HG02571 (cell line): ENCODE data around the gene PGBD5.

ENCODE experiments used
- ATAC-seq: cut with Tn5 transposase; IDR thresholded peaks from one replicate; pipeline ENCODE4 v1.9.1; 2021; ENCODE audit warnings: mild to moderate bottlenecking, moderate library complexity; ENCODE audit not compliant: unreplicated experiment

Gene PGBD5

DNA sequence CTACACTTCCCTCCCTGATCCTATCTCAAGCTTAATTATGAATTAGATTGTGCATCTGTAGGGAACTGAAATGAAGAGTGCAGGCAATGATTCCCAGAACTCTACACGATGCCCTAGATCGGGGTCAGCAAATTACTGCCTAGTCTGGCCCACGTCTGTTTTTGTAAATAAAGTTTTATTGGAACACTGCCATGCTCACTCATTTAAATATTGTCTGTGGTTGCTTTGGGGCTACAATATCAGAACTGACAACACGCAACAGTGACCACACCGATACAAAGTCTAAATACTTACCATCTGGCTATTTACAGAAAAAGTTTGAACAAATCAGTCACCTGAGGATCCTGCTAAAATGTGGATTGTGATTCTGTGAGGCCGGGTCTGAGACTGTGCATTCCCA, 74.1 kb downstream of the PGBD5 start:
- no peak for ATAC-seq

DNA sequence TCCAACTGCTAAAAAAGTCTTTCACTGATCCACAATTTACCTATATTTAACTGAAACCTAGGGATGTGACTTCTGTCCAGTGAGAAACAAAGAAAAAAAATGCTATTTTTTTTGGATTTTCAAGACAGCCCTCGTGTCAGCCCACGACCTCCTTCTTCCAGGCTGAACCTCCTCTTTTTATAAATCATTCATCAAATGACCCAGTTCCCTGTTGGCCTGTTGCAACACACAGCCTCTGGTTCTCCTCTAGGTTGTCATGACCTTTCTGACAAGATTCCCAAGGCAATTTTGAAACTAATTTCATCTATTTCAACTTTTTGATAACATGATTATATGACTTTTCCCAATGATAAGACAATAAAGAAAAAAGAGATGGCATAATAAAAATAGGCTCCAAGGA, 74.6 kb downstream of the PGBD5 start:
- no peak for ATAC-seq

DNA sequence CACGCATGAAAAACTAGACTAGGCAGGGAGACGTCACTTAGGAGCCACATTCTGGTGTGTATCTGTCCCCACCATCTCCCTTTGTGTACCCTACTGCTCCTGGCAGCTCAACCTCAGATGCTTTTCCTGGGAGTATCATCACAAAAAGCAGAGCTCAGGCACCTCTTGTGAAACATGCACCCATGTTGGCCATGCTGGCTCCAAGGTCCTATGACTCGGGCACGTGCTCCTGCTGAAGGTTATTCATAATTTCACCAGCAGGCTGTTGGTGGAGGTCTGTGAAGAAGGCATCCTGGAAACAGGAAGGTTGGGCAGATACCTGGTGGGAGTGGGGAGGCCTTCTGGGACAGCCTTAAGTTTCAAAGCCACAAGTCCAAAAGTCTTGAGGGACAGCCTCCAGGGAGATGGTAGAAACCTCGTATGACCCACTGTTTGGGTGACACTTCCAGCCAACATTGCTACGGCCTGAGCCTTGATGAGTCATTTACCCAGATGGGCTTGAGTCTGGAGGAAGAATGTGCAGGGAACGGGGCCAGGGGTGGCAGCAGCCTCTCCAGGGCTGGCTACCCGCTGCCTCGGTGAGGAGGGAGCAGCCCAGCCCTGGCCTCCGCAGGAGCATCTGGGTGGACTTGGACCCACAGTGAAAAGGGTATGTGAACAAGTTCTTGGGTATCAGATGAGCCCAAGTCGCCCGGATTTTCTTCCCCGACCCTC, 75.8 kb downstream of the PGBD5 start:
- no peak for ATAC-seq

DNA sequence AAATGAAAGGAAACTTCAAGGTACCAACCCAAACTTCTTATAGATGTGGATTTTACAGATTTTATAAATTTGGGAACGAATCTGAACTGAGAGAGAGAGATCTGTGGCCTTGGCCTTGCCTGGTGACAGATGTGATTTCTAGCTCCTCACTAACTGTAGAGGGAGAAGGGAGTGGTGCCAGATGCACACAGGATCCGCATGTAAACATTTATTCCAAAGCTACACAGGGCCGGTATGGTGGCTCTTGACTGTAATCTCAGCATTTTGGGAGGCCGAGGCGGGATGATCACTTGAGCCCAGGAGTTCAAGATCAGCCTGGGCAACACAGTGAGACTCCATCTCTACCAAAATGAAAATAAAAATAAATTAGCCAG, 77.1 kb downstream of the PGBD5 start:
- no peak for ATAC-seq

DNA sequence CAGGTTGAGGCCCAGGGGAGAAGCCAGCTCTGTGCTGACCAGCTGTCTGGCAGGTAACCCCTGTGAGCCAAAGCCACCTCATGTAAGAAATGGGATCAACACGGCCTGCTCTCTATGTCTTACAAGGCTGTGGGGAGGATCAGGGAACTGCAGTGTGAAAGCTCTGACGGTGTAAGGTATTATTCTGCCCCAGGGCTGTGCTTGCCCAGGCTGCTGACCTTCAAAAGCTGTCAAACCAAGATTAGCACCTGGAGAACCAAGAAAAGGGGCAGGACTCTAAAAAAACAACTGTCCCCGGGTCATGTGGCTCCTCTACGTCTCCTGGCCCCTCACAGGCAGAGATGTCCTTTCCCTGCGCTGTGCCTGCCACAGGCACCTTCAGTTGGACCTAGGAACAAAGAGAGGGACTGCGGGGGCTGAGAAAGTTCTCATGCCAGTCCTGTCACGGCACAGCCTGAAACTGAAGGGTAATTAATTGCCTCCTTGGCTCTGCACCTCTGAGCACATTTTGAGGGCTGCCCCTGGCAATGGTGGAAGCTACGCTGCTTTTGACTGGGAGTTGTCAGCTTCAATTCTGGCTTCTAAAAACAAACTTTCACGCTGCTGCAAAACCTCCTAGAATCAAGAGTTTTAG, 77.6 kb downstream of the PGBD5 start:
- ATAC-seq = no peak

DNA sequence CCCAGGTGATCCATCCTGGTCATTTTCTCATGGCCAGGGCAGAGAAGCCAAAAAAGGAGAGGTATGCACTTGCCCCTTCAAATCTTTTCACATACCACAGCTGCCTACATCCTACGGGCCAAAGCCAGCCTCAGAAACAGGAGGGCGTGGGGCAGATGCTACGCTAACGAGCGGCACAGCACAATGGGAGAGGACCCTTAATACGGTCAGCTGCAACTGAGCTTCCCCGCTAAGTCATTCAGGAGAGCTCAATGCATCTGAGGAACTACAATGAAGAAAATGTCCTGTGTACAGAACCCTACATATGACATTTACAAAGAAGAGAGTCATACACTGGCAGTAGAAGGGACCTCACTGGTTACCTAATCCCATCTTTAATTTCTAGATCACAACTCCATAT, 78.2 kb downstream of the PGBD5 start:
- no peak for ATAC-seq

DNA sequence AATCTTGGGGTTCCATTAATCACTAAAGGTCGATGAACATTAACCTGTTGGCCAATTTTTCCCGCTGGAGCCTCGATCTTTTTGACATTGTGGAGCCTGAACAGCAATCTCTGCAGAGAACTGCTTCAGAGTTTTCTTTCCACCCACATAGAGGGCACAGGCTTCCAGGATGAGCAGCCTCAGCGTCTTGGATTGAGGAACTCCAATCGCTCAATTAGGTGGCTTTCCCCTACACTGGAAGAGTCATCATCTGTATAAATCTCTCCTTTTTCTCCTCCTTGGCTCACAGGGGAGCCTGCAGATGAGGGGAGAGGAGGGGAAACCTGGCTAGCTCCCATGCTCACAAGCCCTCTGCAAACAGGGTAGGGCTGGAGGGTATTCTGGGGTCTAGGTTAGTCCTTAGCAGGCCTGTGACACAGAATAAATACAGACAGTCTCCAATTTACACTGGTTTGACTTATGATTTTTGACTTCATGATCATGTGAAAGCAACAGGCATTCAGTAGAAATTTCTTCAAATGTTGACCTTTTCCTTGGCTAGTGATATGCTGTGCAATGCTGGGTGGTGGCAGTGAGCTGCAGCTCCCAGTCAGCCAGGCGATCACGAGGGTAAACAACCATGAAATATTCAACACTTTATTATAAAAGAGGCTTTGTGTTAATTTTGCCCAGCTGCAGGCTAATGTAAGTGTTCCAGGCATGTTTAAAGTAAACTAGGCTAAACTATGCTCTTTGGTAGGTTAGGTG, 80.8 kb downstream of the PGBD5 start:
- ATAC-seq = no peak

DNA sequence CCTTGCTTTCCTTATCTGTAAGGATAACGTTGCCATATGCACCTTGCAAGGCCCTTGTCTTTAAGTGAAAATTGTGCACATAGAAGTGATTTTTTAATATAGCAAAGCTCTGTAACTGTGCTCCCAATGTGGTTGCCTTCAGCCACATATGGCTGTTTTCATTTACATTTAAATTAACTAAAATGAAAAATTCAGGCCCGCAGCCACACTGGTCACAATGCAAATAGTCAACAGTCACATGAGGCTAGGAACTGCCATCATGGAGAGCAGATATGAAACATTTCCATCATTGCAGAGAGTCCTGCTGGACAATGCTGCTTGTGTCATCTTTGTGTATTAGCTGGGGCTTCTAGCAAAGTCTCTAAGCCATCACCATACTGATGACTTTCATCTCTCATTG, 83.4 kb downstream of the PGBD5 start:
- ATAC-seq = no peak

DNA sequence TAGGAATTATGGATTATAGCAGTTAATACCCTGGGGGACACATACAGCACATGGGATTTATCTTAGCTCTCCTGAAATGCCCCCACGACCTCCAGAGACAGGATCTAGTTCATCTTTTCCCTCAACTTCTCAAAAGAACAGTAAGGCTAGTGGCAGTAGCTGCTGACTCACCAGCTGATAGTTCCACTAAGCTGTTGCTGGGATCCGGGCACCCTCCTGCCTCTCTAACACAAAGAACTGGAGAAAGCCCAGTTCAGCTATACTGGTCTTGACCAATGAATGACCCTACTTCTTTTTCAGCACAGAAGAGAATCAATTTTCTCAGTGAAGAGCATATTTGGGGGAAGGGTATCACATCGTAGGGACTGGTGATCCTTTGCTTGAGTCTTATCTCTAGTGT, 84.1 kb downstream of the PGBD5 start:
- no peak for ATAC-seq

DNA sequence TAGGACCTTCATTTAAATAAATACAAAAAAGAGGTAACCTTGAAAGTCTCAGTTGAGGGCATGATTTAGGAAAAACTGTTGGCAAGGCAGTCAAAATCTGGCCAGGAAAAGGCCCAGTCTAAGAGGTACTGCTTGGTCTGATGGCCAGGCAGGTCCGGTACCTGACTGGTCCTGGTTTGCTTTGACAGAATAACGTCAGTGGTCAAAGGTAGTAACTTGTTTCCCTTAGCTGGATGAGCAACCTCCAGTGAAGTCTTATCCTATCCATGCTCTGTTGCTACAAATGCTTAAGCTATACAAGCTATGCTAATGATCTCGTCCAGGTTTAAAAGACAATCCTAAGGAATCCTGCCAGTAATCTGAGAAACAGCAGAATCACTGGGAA, 85.0 kb downstream of the PGBD5 start:
- ATAC-seq = no peak

DNA sequence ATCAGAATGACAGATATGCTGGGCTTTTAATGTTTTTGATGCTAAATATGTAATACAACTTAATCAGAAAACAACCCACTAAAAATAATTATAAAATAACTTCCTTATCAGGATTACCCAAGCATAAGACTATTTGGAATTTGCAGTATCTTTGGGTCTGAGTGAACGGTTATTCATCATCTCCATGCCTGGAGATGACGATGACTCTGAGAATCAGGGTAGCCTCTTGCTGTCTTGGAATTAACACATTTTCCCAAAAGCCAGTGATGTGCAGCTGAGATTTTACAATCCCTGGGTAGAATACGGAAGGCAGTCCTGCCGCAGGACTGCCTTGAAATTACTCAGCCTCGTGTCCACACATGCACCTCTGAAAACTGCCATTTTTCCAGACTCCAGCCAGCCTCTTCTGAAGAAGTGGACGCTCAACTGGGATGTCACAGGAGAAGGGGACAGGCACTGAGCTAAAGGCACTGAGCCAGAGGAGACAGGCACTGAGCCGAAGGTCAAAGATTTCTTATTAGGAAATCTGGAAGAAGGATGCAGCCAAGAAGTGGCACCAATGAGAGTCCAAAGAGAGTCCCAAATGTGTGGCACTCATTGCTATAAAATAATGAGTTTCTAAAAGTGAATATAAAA, 85.5 kb downstream of the PGBD5 start:
- no peak for ATAC-seq

DNA sequence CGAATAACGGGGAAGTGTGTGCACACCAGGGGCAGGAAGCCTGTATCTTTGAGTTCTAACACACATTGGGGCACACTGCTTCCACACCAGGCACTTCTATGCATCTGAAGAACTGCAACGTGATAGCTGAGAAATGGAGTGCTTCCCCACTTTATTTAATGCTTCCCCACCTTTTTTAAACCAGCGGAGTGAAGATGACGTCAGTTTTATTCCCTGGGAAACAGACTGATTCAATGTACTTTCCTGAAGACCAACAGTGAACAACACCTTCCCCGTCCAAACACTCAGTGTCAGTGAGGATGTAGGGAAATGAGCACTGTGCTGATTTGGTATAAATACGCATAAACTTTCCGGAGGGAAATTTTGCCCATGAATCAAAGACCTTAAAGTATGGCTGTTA, 87.1 kb downstream of the PGBD5 start:
- no peak for ATAC-seq

DNA sequence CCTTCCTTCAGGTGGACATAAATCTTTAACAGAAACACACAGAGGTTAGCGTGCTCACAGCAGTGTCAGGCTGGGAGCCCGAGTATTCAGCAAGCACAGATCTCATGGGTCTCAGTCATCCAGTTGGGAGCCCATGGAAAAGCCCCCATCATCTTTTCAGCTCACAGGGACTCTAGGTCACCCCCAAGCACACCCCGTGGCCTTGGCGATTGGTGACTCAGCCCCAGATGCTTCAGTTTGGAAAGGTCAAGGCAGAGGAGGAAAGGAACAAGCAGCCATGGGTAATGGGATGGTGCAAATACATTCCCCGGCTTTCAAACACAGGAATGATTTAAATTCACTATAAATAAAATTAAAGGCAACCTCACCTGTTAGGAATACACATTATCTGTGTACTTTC, 88.9 kb downstream of the PGBD5 start:
- no peak for ATAC-seq

DNA sequence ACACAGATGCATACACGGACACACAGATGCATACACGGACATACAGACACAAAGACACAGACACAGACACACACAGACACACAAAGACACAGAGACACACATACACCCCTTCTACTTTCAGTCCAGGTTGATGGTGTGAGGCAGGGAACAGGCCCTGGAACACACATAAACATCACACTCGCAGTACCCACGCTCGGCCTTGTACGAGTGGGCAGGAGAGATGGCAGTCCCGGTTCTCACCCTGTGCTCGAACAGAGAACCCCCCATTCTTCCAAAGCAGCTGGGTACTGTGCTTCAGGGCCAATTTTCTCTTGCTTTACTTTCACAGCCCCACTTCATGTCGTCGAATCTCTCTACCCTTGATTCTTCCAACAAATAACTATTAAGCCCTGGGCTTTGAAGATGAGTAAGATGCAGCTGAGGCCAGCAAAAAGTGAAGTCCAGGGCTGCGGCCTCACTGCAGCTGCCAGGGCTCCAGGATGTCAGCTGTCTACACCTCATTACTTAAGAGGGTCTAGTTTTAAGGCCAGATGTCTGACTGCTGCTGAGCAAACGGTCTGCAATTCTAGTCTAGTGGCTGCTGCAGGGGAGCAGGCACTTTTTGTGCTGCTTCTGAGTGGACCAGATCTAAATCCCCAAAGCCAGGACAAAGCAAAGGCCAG, 90.1 kb downstream of the PGBD5 start:
- ATAC-seq = no peak

DNA sequence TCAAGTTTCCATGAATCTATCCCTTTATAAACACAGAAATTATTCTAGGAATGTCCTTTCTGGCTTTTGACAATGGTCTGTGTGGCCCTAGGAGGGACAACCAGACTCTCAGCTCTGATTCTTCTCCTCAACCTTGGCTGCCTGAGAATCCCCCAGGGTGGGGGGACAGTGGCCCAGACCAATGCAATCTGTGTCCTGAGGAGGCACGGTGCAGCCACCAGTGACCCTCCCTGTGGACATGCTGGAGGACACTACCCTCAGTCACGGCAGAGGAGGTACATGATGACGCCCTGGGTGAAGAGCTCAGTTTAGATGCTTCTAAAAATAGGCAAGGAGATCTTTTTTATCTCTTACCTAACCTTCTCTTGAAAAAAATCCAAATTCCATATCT, 91.7 kb downstream of the PGBD5 start:
- ATAC-seq = no peak

DNA sequence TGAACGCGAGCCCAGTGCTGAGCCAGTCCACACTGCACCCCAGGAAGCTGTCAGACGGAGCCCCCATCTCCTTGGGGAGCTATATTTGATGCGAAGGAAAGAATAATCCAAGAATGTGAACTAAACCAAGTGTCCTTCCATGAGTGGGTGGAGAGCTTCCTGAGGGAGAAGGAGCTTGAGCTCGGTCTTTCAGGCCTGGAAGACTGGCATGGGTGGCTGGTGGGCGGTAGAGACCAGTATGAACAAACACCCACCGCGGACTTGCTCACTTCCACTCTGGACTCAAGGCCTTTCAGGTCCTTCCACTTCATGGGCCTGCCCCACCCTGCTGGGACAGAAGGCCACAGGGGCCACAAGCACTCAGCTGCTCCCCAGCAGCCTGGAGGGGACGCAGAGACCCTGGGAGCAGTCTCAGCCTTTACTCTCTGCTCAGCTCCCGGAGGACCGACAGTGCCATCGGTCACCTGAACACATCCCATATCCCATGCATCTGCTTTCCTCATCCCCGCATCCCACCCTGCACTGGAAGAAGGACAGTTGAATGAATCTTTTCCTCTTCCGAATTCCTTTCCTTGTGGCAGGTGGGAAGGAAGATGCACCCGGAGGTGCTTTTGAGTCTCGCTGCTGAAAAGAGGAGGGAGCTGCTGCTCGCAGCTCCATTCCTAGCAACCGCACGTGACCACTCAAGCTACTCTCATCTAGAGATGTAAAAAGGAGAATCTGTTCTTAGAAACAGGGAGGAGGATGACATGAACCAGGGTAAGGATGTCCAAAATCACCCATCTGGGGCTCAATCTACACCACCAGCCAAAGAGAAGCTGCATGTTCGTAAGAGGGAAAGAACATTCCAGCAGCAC, 92.3 kb downstream of the PGBD5 start:
- no peak for ATAC-seq

DNA sequence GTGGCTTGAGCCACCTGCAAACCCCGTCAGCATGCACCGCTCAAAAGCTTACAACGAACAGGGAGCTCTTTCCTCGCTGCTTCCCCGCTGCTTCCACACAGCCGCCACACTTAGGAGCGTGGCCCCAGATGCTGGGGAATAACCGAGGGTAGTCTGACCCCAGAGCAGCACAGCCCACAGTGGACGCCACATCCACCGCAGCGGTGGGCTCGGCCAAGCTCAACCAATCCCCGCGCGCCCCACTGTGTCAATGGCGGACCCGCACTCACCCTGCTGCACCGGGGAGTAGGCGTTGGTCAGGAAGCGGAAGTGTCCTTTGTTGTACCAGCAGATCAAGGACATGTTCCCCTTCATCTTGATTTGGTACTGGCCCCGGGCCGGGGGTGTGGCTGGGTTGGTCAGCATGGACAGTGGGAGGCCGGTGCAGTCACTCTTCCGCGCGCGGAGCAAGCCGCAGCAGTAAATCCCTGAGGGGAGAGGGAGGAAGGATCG, 93.5 kb downstream of the PGBD5 start:
- no peak for ATAC-seq

DNA sequence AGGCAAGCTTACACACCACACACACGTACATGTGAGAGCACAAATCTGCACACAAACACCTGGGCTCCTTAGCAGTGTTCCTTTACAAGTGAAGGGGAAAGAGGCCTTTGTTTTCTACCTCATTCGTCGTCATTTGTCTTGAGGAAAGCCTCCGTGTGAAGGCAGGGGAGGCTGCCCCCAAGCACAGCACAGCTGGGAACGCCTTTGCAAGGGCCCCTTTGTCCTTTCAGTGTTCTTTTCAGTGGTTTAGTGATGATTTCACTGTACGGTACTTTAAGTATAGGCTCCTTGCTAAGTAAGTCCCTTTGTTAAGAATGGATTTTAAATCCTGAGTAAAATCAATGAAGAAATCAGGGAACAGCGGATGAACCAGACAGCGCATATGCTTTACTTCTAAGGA, 94.1 kb downstream of the PGBD5 start:
- no peak for ATAC-seq

DNA sequence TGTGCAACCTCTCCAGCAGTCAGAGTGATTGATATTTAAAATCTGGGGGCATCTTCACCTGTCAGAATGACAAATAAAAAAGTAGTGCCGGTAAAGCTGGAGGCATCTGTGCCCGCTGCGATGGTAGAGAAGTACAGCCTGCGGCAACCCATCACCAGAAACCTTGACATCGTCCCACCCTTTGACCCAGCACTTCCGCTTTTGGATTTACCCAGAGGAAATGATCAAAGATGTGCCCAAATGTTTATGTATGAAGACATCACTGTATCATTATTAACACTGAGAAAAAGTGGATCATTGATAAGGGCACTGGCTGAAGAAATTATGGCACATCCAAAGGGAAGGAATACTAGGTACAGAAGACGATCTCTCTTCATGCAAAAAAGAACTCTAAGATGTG, 96.0 kb downstream of the PGBD5 start:
- ATAC-seq = no peak

DNA sequence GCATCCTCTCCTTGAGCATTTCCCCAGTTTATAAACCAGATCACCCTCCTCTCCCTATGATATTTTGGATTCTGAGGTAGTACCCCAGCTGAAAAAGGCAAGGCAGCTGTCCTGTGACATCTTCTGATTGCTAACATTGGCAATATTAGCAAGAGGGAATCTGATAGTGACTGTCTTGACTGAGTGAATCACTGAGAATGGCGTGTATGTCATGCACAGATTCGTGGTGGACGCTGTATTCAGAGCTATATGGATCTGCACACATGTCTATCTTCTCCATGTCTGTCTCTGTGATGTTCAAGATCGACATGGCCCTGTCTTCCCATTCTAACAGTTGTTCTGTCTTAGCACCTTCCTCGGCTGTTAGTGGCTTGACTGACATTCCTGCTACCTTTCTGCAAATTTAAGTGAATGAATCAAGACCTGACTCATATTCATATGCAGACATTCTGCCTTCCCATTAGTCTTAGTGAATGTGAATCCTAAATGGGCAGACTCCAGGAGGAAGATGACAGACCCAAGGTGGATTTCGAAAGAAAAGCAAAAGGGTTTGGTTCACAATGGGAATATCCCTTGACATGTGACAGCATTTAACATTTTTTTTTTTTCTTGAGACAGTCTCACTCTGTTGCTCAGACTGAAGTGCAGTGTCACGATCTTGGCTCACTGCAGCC, 97.7 kb downstream of the PGBD5 start:
- ATAC-seq = no peak
